GM23338 (cell line): Measurements from ENCODE around the gene TCEAL5. TPM values are rescaled to one million over a fixed set of nuclear protein-coding genes. Genes with fewer than 3 reads are reported as not detected.

Source experiments
- ATAC-seq: fragments of 200-7000 bp; cut with Tn5 transposase; 3 replicates; pipeline ENCODE4 v1.9.1; 2020
- DNase-seq: peaks from one replicate; pipeline ENCODE4 v3.0.0-alpha.2; 2015; ENCODE audit warnings: low spot score
- H2AFZ ChIP-seq: fragments of 200-600 bp; sonication (generic); 2 replicates; pipeline ENCODE4 v1.8.0; 2016; ENCODE audit warnings: antibody characterized with exemption, mild to moderate bottlenecking, moderate library complexity
- H3F3A ChIP-seq: fragments of 200-600 bp; sonication (generic); replicated peaks from 2 replicates; pipeline ENCODE4 v1.8.0; 2017; ENCODE audit warnings: antibody characterized with exemption, mixed run types, low read depth
- H3K27ac ChIP-seq: fragments of 200-600 bp; sonication (generic); 2 replicates; pipeline ENCODE4 v1.6.1; 2016; ENCODE audit warnings: low read depth
- H3K27me3 ChIP-seq: fragments of 200-600 bp; sonication (generic); 2 replicates; pipeline ENCODE4 v1.8.0; 2016; ENCODE audit warnings: mild to moderate bottlenecking, mixed run types, moderate library complexity; ENCODE audit not compliant: insufficient read depth
- H3K36me3 ChIP-seq: fragments of 200-600 bp; sonication (generic); 2 replicates; pipeline ENCODE4 v1.8.0; 2016; ENCODE audit warnings: mild to moderate bottlenecking; ENCODE audit not compliant: insufficient read depth
- H3K4me1 ChIP-seq: fragments of 200-600 bp; sonication (generic); 2 replicates; pipeline ENCODE4 v1.8.0; 2016; ENCODE audit warnings: mild to moderate bottlenecking, moderate library complexity; ENCODE audit not compliant: insufficient read depth
- H3K4me2 ChIP-seq: fragments of 200-600 bp; sonication (generic); 2 replicates; pipeline ENCODE4 v1.7.1; 2017; ENCODE audit warnings: mixed run types
- H3K4me3 ChIP-seq: fragments of 200-600 bp; sonication (generic); 2 replicates; pipeline ENCODE4 v1.6.1; 2016; ENCODE audit warnings: mixed run types
- H3K79me2 ChIP-seq: fragments of 200-600 bp; sonication (generic); replicated peaks from 2 replicates; pipeline ENCODE4 v1.8.0; 2017; ENCODE audit warnings: mild to moderate bottlenecking; ENCODE audit not compliant: insufficient read depth
- H3K9me2 ChIP-seq: fragments of 200-600 bp; sonication (generic); 2 replicates; pipeline ENCODE4 v1.8.0; 2017; ENCODE audit not compliant: insufficient read depth
- H4K20me1 ChIP-seq: fragments of 200-600 bp; sonication (generic); replicated peaks from 2 replicates; pipeline ENCODE4 v1.8.0; 2017; ENCODE audit warnings: mild to moderate bottlenecking; ENCODE audit not compliant: insufficient read depth
- H3K27ac Mint-ChIP-seq: 2 replicates; pipeline ENCODE4 v1.8.0; 2020; ENCODE audit warnings: inconsistent platforms, mild to moderate bottlenecking, moderate library complexity, mixed read lengths
- H3K27me3 Mint-ChIP-seq: 3 replicates; pipeline ENCODE4 v1.8.0; 2022; ENCODE audit warnings: low read depth, mild to moderate bottlenecking, moderate library complexity, mixed read lengths, inconsistent platforms; ENCODE audit not compliant: insufficient read depth, poor library complexity
- H3K36me3 Mint-ChIP-seq: 3 replicates; pipeline ENCODE4 v1.8.0; 2021; ENCODE audit warnings: low read depth, mild to moderate bottlenecking, inconsistent platforms, moderate library complexity, mixed read lengths
- H3K4me1 Mint-ChIP-seq: 3 replicates; pipeline ENCODE4 v1.8.0; 2020; ENCODE audit warnings: mild to moderate bottlenecking, inconsistent platforms, mixed read lengths
- H3K4me3 Mint-ChIP-seq: 3 replicates; pipeline ENCODE4 v1.8.0; 2021; ENCODE audit warnings: moderate library complexity, mild to moderate bottlenecking, inconsistent platforms, mixed read lengths
- H3K9me3 Mint-ChIP-seq: 3 replicates; pipeline ENCODE4 v1.8.0; 2020; ENCODE audit warnings: moderate library complexity, mild to moderate bottlenecking, inconsistent platforms, mixed read lengths
- CREB1 ChIP-seq: fragments of 250-450 bp; sonication (Bioruptor Pico); IDR thresholded peaks from 2 replicates; pipeline ENCODE4 v1.5.0; 2020; ENCODE audit warnings: low read depth, mild to moderate bottlenecking, moderate library complexity
- CTCF ChIP-seq, 2 experiments: fragments of 200-600 bp in 1 of 2; sonication (generic) in 1 of 2; conservative IDR thresholded peaks; 2 replicates each; pipeline versions ENCODE4 v1.5.1 to v1.6.1; 2016 to 2017; ENCODE audit warnings: antibody characterized with exemption in 2 of 2, low read depth in 2 of 2, mild to moderate bottlenecking in 2 of 2, moderate library complexity in 1 of 2
- ETS1 ChIP-seq: IDR thresholded peaks from 2 replicates; pipeline ENCODE4 v1.6.1; 2016; ENCODE audit warnings: antibody characterized with exemption
- EZH2 ChIP-seq: fragments of 200-600 bp; sonication (generic); IDR thresholded peaks from one replicate; pipeline ENCODE4 v1.8.0; 2017; ENCODE audit warnings: antibody characterized with exemption, mild to moderate bottlenecking, low read depth; ENCODE audit not compliant: unreplicated experiment
- EZH2phosphoT487 ChIP-seq: fragments of 200-600 bp; sonication (generic); IDR thresholded peaks from one replicate; pipeline ENCODE4 v1.8.1; 2018; ENCODE audit warnings: antibody characterized with exemption; ENCODE audit not compliant: unreplicated experiment
- JUNB ChIP-seq: IDR thresholded peaks from one replicate; pipeline ENCODE4 v1.6.1; 2016; ENCODE audit warnings: antibody characterized with exemption; ENCODE audit not compliant: unreplicated experiment
- NANOG ChIP-seq: IDR thresholded peaks from 2 replicates; pipeline ENCODE4 v1.6.1; 2016; ENCODE audit warnings: antibody characterized with exemption, borderline replicate concordance
- POLR2AphosphoS5 ChIP-seq: IDR thresholded peaks from 2 replicates; pipeline ENCODE4 v1.6.1; 2016; ENCODE audit warnings: antibody characterized with exemption, low read depth
- REST ChIP-seq: IDR thresholded peaks from one replicate; pipeline ENCODE4 v1.6.1; 2018; ENCODE audit warnings: antibody characterized with exemption; ENCODE audit not compliant: unreplicated experiment
- STAT1 ChIP-seq: IDR thresholded peaks from one replicate; pipeline ENCODE4 v1.6.1; 2016; ENCODE audit warnings: antibody characterized with exemption; ENCODE audit not compliant: unreplicated experiment
- ZNF114 ChIP-seq: fragments of 250-450 bp; sonication (Bioruptor Pico); IDR thresholded peaks from 2 replicates; pipeline ENCODE4 v1.5.0; 2020; ENCODE audit warnings: mild to moderate bottlenecking, moderate library complexity
- ZNF331 ChIP-seq: fragments of 250-450 bp; sonication (Bioruptor Pico); IDR thresholded peaks from 2 replicates; pipeline ENCODE4 v1.5.0; 2020; ENCODE audit warnings: low read depth, mild to moderate bottlenecking, moderate library complexity
- polyA plus RNA-seq: library from polyadenylated mRNA; unstranded; fragments of >200 nt; fragmentation: Nextera tagmentation; extraction: Ambion mirVana; gene quantifications from 2 replicates; pipeline ENCODE4 v1.2.1, GENCODE V29; 2016
- total RNA-seq: library from RNA; depleted of rRNA; stranded (reverse); fragments of >200 nt; shearing (Covaris generic); gene quantifications from 2 replicates; pipeline ENCODE4 v1.2.3, GENCODE V29; 2014
- TF ChIP-seq, protein P1 (sequence below): fragments of 250-450 bp; sonication (Bioruptor Pico); IDR thresholded peaks from 2 replicates; pipeline ENCODE4 v1.5.0; 2020; ENCODE audit warnings: mild to moderate bottlenecking, moderate library complexity

Gene TCEAL5
- total and polyA plus RNA-seq, 2 experiments from 2014 or later: 1.8 to 22.4 TPM

GRCh38 chrX:103236296-103236695, 40.3 kb downstream of the TCEAL5 start:
- H3F3A ChIP-seq: no peaks in the 10 kb centered on the region
- DNase-seq (no peak), ATAC-seq (no peak)
- Mint-ChIP-seq H3K4me3 (no peak overlapping the region), H3K4me1 (peaks cover 7% of the 10 kb centered on the region; the same call in 2 of the 3 replicates), H3K36me3 (no peaks in the 10 kb centered on the region), H3K27me3 (peaks cover 1% of the 10 kb centered on the region), H3K27ac (no peak overlapping the region), H3K9me3 (no peaks in the 10 kb centered on the region)
- no peaks in the 10 kb centered on the region for H3K9me2 ChIP-seq
- no peak overlapping the region for H3K27ac ChIP-seq
- H3K36me3 ChIP-seq: no peaks in the 10 kb centered on the region
- H2AFZ ChIP-seq: no peak overlapping the region
- TF ChIP-seq ZNF331 (CRISPR knock-in tag) (no peak), NANOG (no peak), CTCF (conservative IDR thresholded peaks at IDR 0.05; ENCODE audit: low read depth in 2 of 2) (no peak), ZNF114 (CRISPR knock-in tag) (no peak), POLR2AphosphoS5 (no peak), EZH2phosphoT487 (no peak), ETS1 (no peak), CREB1 (no peak), JUNB (no peak), EZH2 (no peak), REST (no peak), STAT1 (no peak)
- TF ChIP-seq, protein P1, sequence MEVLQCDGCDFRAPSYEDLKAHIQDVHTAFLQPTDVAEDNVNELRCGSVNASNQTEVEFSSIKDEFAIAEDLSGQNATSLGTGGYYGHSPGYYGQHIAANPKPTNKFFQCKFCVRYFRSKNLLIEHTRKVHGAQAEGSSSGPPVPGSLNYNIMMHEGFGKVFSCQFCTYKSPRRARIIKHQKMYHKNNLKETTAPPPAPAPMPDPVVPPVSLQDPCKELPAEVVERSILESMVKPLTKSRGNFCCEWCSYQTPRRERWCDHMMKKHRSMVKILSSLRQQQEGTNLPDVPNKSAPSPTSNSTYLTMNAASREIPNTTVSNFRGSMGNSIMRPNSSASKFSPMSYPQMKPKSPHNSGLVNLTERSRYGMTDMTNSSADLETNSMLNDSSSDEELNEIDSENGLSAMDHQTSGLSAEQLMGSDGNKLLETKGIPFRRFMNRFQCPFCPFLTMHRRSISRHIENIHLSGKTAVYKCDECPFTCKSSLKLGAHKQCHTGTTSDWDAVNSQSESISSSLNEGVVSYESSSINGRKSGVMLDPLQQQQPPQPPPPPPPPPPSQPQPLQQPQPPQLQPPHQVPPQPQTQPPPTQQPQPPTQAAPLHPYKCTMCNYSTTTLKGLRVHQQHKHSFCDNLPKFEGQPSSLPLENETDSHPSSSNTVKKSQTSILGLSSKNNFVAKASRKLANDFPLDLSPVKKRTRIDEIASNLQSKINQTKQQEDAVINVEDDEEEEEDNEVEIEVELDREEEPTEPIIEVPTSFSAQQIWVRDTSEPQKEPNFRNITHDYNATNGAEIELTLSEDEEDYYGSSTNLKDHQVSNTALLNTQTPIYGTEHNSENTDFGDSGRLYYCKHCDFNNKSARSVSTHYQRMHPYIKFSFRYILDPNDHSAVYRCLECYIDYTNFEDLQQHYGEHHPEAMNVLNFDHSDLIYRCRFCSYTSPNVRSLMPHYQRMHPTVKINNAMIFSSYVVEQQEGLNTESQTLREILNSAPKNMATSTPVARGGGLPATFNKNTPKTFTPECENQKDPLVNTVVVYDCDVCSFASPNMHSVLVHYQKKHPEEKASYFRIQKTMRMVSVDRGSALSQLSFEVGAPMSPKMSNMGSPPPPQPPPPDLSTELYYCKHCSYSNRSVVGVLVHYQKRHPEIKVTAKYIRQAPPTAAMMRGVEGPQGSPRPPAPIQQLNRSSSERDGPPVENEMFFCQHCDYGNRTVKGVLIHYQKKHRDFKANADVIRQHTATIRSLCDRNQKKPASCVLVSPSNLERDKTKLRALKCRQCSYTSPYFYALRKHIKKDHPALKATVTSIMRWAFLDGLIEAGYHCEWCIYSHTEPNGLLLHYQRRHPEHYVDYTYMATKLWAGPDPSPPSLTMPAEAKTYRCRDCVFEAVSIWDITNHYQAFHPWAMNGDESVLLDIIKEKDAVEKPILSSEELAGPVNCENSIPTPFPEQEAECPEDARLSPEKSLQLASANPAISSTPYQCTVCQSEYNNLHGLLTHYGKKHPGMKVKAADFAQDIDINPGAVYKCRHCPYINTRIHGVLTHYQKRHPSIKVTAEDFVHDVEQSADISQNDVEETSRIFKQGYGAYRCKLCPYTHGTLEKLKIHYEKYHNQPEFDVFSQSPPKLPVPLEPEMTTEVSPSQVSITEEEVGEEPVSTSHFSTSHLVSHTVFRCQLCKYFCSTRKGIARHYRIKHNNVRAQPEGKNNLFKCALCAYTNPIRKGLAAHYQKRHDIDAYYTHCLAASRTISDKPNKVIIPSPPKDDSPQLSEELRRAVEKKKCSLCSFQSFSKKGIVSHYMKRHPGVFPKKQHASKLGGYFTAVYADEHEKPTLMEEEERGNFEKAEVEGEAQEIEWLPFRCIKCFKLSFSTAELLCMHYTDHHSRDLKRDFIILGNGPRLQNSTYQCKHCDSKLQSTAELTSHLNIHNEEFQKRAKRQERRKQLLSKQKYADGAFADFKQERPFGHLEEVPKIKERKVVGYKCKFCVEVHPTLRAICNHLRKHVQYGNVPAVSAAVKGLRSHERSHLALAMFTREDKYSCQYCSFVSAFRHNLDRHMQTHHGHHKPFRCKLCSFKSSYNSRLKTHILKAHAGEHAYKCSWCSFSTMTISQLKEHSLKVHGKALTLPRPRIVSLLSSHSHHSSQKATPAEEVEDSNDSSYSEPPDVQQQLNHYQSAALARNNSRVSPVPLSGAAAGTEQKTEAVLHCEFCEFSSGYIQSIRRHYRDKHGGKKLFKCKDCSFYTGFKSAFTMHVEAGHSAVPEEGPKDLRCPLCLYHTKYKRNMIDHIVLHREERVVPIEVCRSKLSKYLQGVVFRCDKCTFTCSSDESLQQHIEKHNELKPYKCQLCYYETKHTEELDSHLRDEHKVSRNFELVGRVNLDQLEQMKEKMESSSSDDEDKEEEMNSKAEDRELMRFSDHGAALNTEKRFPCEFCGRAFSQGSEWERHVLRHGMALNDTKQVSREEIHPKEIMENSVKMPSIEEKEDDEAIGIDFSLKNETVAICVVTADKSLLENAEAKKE (CRISPR knock-in tag): no peak
- H3K4me2 ChIP-seq: no peak overlapping the region
- H3K79me2 ChIP-seq: no peaks in the 10 kb centered on the region
- no peak overlapping the region for H3K4me3 ChIP-seq
- no peaks in the 10 kb centered on the region for H3K27me3 ChIP-seq
- no peaks in the 10 kb centered on the region for H4K20me1 ChIP-seq
- H3K4me1 ChIP-seq: no peaks in the 10 kb centered on the region
